Measurements from ENCODE around the gene MRPS22.
"Not testable (repeated sequence)": the region's sequence is repeated elsewhere in the genome, so short reads cannot be mapped to it uniquely, and the experiment has no call there.

MRPS22 gene

DNA sequence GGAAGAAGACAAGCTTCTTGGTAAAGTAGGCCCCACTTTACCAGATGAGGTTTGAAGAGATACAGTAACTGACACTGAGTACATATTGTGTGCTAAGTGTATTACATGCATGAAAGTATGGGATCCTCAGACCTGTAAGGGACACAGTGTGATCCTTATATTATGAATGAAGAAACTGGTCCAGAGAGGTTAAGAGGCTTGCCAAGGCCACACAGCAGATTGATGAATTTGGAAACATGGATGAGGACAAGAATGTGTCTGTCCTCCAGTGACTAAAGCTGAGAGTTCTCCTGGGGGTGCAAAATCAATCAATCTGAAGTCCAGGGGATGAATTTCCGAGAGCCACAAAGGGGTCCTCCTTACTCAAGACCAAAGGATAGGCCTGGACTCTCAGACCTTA is 31.4 kb upstream of the MRPS22 start:
- DNase-seq = no peak

DNA sequence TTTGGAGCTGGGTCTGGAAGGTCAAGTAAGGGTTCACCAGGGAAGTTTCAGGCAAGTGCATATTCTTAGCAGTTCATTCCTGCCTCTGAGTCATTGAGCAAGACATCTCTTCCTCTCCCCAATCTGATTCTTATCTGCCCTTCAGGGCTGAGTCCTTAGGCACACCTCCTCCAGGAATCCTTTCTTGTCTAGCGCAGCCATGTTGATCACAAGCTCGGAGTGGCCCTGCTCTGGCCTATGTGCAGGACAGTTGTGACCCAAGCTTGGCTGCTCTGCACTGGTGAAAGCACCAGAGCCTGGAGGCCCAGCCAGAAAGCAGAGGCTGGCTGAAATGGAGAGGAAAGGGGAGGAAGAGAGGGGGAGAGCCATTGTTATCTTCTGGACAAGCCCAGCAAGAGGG is 30.9 kb upstream of the MRPS22 start:
- no peak for DNase-seq

DNA sequence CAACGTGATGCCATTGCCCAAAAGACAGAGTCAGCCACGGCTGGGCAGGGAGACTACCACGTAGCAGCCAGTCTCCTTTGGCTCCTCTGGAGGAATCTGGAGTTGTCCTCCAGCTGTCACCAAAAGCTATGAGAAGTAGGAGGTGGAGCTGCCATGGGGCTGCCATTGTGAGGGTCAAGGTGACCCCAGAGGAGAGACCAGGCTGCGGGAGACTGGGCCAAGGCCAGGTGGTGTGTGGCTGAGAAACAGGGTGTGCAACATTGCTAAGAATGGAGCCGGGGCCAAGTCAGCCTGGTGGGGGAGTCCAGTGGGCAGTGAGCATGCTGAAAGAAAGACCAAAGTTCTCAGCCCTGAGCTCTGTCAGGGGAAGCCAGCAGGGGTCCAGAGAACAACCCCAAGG is 29.9 kb upstream of the MRPS22 start:
- DNase-seq = no peak

DNA sequence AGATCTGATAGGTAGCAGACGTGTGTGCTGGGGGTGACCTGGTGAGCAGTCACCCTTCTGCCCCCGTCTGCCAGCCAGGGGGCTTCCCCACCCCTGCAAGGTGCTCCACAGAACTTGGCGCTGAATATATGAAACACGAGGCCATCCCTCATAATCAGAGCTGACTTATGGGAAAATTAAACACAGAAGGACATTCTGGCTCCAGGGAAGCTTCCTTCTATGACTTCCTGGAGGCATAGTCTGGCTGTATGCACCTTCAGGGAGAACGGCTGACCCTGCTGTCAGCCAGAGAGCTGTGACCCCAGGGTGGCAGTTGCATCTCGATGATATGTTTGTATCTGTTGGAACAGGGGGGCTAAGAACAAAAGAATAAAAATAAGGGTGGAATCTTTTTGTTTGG is 26.6 kb upstream of the MRPS22 start:
- DNase-seq = no peak

DNA sequence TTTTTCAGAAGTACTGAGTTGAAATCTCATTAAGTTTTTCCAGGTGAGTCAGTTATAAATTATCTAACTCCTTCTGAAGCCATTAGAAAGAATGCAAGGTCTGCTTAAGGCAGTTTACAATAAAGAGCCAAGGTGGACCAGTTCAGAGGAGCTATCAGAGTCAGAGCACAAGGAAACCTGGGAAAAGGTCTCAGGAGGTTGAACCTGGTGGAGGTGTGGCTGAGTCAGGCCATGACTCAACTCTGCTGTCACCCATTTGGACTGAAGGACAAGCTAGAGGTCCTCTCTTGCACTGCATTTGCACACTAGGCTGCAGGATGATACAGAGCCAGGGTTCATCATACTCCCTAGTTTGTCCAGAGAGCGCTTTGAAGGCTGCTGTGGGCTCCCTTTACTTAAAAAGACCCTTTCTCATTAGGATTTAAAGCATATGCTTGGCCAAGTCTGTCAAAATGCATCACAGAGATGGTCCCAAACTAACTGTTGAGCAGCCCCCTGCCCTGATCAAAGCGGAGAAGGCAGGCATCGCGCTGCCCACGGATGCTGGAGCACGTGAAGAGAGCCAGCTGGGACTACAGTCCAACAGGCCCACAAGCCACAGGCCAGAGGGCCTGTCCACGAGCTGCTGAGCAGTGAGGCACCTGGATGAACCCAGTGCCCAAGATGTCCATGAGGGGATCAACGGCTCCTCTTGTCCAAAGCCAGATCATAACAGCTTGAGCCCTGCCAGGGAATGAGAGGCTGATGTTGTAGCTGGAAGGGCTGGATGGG is 26.0 kb upstream of the MRPS22 start:
- no peak for DNase-seq

DNA sequence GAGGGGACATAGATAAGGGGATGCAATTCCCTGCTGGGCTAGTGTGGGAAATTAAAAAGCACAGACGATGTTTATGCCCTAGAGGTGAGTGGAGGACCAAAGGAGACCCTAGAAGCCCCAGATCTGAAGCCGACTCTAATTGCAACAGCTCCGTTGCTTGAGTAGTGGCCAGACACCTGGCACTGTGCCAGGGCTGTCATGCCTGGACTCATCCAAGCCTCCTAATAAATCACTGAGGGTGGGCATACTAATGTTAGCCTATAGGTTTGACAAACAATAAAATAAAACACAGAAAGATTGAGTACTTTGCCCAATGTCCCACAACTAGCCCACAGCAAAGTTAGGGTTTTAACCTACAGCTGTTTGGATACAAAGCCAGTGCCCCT is 25.4 kb upstream of the MRPS22 start:
- no peak for DNase-seq

DNA sequence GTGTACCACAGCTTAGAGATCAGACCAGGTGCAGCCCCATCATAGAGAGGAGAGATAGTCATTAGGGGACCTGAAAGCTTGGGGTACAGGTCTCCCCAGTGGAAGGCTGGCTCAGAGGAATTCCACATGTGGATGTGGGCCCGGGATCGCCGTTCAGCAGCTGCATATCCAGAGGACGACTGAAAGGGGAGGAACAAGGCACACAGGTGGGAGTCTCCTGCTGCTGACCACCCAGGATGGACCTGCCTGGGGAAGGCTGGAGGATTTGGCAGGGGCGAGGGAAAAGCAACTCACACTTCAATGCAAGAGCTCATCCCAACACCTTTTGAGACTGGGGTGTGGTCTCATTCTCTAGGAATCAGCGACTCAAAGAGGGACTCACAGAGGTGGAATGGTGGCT is 25.0 kb upstream of the MRPS22 start:
- no peak for DNase-seq

DNA sequence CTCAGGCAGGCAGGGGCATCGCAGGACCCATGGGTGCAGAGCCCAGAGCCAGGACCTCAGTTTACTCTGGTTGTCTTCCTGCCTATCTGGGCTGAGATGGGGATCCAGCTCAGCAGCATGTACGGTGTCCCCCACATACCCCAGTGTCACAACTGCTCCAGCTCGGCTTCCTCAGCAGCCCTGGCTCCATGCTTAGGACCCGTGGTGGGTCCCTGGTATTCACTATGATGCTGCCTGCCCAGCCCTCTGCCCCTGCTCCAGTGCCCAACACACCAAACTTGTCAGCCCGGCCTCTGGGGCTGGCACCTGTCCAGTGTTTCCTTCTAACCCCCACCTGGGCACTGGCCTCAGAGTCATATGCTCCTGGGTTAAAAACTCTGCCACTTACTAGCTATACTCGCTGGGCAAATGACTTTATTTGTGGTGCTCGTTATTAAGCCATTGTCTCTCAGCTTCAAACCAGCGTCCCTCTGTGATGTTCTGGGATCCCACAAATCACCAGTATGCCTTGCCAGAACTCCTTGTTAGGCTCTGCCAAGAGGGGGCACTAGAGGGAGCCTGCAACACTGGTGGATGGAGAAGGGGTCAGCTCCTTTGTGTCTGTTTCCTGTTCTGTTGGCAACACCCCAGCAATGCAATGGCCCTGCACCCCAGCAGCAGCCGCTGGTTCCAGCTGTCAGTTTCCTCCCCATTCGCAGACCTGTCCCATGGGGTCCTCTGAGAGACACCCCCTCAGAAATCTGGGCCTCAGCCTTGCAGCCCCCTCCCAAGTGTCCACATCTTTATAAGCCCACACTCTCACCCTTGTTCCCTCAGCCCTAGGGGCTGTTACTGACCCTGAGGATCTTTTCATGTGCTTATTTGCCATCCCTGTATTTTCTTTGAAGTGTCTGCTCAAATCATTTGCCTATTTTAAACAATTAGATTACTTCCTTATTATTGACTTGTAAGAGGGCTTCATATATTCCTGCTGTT is 24.1 kb upstream of the MRPS22 start:
- DNase-seq = no peak

DNA sequence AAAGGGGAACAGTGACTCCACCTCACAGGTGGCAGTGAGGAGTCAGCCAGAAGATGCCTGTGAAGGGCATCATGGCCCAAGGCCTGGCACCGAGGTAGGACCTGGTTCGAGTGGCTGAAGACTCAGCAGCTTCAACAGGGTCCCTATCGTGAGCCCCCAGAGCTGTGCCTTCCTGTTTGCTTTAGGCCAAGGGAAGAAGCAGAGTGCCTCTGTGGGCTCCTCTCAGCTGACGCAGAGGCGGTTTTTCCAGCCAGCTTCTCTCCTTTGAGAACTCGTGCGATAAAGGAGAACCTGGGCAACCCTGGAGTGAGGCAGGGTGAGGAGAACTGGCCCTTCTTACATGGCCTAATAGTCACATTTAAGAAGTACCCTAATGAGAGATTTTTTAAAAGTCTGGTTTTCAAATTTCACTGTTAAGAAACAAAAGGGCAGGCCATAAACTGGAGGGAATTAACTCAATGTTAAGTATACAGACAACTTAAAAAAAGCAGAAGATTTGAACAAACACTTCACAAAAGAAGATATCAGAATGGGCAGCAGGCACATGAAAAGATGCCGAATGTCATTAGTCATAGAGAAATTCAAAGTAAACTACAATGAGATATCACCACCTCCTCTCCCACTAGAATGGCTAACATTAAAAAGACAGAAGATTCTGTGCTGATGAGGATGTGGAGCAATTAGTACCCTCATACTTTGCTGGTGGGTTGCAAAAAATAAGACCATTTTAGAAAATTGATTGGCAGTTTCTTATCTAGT is 23.1 kb upstream of the MRPS22 start:
- no peak for DNase-seq

DNA sequence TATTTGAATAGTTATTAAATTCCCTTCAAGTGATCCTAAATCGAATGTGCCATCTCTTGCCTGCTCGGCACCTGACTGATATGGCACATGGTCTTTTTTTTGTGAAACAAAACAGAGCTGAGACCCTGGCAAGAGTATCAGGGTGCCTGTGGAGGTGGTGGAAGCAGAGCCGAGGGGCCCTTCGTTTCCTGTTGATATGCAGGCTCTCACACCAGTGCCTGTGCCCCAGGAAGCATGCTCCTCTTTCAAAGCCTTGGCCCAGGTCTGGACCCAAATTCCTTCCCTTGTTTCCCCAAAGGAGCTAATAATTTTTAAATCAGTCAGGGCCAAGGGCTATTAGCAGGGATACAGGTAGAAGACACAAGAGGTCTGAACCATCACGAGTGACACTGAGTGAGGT is 21.5 kb upstream of the MRPS22 start:
- no peak for DNase-seq

DNA sequence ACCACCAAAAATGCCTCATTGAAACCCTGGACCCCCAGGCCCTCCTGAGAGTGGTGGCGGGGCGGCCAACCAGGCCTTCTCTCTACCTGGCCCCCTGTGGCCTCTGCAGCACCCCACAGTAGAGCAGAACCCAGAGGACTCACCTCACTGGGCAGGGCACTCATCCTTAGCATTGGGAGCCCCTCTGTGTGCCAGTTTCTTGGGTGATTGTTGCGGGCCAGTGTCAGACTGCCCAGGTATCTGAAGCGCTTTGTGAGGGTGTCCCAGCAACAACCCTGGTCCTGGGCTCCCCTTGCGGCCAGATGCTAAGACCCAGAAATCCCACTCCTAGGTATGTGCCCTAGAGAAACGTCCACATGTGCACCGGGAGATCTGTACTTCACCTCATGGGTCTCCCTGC is 20.7 kb upstream of the MRPS22 start:
- DNase-seq = no peak

DNA sequence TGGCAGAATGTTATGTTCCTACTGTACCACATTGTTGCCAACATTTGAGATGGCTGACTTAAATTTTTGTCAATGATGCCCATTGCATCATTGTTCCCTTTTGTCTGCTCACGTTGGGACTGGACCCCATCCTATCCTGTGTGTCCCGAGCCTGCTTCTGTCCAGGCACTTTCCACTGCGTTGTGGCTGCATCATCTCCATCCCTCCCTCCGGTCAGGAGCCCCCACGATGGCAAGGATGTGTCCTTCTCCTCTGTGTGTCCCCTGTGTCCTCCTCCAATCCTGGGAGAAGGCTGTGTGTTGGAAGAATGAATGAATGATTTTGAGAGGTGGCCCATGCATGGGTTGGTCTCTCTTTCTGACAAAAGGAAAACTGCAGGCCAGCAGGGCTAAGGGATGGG is 19.4 kb upstream of the MRPS22 start:
- DNase-seq = no peak

DNA sequence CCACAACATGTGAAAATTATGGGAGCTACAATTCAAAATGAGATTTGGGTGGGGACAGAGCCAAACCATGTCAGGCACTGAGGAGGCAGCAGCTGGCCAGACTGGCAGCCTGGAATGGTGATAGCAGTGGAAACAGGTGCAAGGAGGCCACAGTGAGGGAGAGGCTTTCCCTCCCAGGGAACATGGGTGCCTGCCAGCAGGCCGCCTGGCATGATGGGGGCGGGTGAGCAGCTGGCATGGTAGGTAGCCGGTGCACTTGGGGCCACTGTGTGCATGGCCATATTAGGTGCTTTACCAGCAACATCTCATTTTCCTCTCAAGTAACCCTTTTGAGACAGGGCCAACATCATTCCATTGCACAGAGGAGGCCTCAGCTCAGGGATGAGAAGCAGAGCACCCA is 18.3 kb upstream of the MRPS22 start:
- no peak for DNase-seq

DNA sequence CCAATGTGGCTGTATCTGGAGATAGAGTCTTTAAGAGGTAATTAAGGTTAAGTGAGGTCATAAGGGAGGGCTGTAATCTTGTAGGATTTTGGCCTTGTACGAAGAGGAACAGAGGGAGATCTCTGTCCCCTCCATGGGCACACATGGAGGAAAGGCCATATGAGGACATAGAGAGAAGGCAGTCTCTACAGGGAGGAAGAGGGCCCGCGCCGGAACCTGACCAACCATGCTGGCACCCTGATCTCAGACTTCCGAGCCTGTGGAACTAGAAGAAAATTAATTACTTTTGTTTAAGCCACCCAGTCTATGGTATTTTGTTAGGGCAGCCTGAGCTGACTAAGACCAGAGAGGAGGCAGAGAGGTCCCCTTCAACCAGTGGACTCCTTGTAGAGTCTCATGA is 17.7 kb upstream of the MRPS22 start:
- no peak for DNase-seq

DNA sequence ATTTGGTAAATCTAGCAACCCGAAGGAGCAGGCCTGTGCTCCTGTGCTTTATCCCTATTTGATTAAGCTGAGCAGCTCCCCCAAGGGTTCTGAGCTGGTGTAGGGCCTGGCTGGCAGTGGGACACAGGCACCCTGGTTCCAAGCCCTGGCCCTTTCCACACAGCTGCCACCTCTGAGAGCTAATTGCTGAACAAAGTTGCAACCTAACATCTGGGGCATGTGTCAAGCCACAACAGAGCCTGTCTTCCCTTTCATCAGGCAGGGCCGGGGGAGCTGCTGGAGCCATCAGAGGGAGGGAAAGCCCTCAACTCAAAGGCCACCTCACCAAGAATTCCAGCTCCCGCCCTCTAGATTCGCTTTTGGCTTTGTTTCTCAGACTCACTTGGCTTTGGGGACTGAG is 17.1 kb upstream of the MRPS22 start:
- DNase-seq = no peak

DNA sequence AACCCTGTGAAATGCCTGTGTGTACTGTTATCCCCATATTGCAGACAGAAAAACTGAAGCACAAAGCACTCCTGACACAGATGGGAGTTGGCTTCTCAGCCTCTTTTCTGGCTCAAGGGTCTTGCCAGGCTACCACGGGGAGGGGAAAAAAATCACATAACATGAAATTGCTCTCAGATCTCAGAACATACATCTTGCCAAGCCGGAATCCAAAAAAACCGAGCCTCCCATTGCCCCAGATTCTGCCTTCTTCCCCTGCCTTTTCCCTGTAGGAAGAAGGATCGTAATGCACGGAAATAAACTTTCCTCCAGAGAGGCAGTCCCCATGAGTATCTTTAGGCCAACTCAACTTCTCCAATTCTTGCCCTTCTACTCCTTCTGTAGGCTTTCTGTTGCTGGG is 16.6 kb upstream of the MRPS22 start:
- DNase-seq = no peak

DNA sequence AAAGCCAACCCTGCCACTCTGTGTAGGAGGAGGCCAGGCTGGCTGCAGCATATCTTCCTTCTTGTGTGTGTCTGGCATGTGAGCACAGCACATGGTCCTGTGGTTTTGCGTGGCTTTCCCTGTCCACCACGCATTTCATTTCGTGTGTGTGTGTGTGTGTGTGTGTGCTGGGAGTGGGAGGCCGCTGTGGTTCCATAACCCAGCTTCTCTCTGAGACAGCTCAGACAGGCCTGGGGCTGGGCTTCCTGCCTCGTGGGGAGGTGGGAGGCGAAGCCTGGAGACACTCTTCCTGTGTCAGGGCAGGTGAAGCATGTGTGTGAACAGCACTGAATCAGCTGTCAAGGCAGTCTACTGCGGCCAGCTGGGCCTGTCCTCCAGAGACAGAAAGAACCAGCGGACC is 16.0 kb upstream of the MRPS22 start:
- no peak for DNase-seq

DNA sequence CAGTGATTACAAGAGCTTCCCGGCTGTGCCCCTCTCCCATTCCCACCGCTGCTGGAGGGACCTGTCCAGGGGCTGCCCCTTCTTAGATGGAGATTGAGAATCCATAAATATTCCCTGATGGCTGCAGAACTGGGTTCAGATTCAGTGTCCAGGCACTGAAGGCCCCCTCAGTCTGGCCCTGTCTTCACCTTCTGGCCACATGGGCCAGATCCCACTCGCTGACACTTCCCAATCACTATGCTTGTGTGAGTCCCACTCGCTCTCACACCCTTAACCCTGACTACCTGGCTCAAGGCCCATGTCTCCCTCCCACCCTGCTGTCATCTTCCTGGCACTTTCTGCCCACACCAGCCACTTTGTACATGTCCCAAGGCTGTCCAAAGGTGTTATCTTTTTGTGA is 15.5 kb upstream of the MRPS22 start:
- no peak for DNase-seq

DNA sequence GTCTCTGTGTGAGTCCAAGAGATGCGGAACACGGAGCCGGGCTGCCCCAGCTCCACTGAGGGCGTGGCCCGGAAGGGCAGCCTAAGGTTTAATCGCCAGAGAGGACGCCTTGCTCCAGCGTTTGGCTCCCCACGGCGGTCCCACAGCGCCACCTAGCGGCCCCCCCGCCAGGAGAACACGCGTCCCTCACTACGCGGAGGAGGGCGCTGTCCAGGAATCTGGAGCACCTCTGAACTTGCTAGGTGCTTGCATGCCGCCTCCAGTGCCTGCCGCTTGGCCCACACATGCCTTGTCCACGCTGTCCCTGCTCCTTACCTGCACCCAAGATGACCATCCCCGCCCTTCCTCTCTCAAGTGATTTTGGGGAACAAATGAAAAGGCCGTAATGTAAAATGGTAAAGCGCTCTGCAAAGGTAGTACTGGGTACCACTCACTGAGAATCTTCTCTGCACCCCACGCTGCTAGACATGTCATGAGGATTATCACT is 14.4 kb upstream of the MRPS22 start:
- peak; percentile 83 for DNase-seq

DNA sequence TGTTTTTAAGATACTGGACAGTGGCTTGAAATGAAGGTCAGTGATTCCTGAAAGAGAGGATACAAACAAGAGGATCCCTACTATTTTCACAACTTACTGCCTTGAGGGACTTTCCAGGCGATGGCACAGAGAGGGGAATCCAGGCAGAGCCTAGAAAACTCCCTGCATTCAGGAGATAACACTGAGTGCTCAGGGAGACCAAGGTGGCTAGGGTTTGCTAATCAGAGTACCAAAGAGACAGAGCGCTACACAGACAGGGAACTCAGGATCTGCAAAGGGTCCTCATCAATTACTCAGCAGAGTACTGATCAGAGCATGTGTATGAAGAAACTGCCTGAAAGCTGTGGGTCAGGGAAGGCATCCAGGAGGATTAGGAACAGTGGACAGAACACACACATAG is 11.7 kb upstream of the MRPS22 start:
- DNase-seq = no peak

DNA sequence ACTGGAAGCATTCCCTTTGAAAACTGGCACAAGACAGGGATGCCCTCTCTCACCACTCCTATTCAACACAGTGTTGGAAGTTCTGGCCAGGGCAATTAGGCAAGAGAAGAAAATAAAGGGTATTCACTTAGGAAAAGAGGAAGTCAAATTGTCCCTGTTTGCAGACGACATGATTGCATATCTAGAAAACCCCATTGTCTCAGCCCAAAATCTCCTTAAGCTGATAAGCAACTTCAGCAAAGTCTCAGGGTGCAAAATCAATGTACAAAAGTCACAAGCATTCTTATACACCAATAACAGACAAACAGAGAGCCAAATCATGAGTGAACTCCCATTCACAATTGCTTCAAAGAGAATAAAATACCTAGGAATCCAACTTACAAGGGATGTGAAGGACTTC is 9.1 kb upstream of the MRPS22 start:
- not testable (repeated sequence) for DNase-seq

DNA sequence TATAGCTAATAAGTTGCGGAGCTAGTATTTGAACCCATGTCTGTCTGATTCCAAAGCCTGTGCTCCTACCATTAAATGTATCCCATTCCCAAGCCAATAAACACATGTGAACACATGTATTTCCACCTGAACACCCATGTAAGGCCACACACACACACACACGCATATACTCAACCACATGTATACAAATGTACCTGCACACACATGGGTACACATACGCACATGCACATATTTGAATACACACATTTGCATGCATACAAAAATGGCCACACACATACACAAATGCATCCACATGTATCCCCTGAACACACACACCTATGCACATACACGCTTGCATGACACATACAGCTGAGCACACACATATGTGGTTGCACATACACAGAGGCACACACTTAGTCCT is 5.4 kb upstream of the MRPS22 start:
- no peak for DNase-seq

DNA sequence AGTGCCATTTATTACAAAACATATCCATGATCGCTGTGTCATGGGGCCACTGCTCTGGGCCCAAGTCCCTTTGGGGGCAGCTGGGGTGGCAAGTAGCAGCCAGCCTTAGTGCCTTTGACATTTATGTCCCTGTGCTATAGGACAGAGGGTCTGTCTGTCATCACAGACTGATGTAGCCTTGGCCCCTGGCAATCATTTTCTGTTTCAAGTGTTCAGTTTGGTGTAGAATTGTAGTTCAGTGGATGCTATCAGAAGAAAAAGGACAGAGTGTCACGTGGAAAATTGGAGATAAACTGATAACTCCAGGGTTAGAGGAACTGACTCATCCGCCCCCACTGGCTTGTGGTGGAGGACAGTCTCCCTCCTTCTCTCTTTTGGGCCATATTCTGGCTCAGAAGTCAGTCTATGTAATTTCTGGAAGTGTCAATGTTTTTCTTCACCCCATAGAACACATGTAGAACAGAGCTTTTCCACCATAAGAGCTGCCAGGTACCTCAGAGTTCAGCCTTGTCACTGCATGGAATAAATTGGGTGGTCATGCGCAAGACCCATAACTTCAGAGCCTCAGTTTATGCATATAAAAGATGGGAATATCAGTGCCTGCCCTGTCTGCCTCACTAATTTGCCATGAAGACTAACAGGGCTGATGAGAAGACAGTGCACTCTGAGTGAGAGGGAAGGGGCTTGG is 4.5 kb upstream of the MRPS22 start:
- no peak for DNase-seq
